GM21423 (cell line): ENCODE measurements around the gene ZNF620.
"Not testable (repeated sequence)": the region's sequence is repeated elsewhere in the genome, so short reads cannot be mapped to it uniquely, and the experiment has no call there.

Experiments
- ATAC-seq: cut with Tn5 transposase; IDR thresholded peaks from one replicate; pipeline ENCODE4 v1.9.1; 2021; ENCODE audit warnings: mild to moderate bottlenecking, moderate library complexity; ENCODE audit not compliant: unreplicated experiment

Gene ZNF620

DNA sequence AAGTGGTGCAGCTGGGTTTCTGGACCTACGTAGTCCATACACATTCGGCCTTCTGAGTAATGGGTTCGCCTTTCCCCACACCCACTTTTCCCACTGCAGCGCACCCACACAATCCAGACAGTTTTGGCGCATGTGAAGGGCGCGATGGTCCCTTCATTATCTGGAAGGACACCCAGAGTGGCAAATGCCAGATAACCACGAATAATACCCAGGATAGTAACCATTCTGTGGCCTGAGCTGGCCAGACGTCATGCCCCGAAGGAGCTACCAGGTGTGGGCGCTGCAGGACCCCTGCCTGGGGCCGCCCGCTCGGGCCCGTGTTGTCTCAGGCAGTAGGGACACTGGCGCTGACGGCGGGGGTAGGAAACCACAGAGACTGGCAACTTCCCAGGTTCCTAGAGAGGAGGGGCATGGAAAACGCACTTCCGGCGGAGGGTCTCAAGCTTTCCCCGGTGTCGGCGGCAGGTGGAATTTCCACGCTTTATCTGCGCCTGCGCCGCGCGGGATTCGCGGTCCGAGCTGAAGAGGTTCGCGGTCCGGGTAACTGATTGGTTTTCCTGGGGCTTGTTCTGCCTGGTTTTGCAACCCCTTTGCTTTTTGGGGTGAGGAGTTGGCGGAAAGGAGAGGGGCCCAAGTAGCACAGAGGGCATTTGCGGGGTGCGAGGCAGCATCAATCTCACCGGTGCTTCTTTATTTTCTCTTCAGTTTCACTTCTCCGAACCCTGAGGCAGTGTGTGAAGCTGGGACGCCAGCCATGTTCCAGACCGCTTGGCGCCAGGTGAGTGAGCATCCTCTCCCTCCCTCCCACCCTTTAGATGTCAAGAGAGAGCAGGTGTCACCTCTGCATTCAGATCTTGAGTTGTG lies at the start of gene ZNF620:
Gene ZNF620, plus strand, starts transcription at position 441 of the 864 bp plus-strand sequence. Its CDS starts 314 bp downstream, at position 755.
- ATAC-seq, result peak; percentile 81

DNA sequence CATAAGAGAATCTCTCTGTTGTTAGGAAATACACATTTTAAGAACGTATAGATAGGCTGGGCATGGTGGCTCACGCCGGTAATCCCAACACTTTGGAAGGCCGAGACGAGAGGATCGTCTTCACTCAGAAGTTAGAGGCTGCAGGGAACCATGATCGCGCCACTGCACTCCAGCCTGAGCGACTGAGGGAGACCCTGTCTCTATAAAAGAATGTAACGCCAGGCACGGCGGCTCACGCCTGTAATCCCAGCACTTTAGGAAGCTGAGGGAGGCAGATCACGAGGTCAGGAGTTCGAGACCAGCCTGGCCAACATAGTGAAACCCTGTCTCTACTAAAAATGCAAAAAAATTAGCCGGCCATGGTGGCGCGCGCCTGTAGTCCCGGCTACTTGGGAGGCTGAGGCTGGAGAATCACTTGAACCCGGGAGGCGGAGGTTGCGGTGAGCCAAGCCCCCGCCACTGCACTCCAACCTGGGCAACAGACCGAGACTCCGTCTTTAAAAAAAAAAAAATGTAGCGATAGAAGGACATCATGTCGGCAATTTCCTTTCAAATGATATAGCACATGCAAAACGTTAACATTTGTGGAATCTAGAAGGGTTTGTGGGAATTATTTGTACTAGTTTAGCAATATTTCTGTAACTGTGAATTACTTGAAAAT lies 49.4 kb upstream of the ZNF620 start:
- ATAC-seq, result no peak

- ATAC-seq, result peak; percentile 65
Observed at GRCh38 chr3:40456940-40457823, 48.7 kb upstream of the ZNF620 start, which contains the start of gene RPL14. RPL14 (plus strand) TSS chr3:40457339; CDS start chr3:40457472, 133 bp downstream.

GRCh38 chr3:40458473-40458872 lies 47.4 kb upstream of the ZNF620 start:
- ATAC-seq, result no peak

- not testable (repeated sequence) for ATAC-seq
Observed at GRCh38 chr3:40460481-40460880, 45.4 kb upstream of the ZNF620 start.

- no peak for ATAC-seq
Observed at GRCh38 chr3:40461161-40461560, 44.7 kb upstream of the ZNF620 start.

DNA sequence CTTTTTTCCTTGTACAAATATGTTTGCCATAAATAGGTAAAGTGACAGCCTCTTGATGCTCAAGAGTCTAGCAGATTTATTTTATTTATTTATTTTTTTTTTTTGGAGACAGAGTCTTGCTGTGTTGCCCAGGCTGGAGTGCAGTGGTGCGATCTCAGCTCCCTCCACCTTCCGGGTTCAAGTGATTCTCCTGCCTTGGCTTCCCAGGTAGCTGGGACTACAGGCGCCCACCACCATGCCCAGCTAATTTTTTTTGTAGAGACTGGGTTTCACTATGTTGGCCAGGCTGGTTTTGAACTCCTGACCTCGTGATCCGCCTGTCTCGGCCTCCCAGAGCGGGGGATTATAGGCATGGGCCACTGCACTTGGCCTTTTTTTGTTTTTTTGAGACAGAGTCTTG lies 43.0 kb upstream of the ZNF620 start:
- not testable (repeated sequence) for ATAC-seq

DNA sequence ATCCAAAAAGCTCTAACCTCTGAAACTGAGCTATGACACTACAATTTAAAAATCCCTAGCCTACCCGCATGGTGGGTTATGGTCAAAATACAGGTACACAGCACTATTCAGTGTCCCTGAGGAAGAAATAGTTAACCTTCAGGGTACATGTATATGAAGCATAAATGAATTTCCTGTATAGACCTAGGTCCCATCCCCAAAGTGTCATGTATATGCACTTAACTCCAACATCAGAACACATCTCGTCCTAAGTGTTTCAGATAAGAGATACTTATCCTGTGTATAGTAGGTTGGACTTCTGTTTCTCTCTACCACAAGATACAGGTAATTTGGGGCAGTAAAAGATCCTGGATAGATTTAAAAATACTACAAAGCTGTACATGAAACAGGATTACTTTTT lies 42.3 kb upstream of the ZNF620 start:
- no peak for ATAC-seq

DNA sequence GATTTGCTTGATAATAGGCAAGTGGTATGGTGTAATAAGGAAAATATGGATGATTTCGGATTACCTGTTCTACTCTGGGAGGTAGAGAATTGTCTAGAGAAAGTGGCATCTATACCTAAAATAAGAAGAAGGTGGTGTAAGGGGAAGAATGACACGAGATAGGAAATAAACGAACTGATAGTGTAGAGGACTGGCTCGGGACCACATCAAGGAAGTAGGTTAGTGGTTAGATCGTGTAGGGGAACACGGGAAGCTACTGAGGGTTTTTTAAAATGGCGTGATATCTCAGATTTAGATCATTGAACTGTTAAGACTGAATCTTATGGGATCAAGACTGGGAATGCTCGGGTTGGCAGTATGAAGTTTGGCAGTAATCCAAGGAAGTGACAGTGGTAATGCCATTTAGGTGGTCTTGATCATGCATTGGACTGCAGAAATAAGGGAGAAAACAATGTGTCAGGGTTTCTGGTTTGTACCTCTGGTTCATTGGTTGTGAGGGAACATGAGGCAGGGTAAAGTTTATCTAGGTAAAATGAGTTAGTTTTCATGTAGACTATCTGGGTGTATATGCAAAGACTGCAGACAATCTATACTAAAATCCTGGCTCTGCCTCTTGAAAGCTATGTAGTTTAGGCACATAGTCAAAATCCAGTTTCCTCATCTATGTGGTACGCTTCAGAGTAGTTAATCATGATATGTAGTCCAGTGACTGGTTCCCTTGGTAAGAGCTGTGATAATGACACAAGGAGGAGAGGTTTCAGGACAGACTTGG lies 41.3 kb upstream of the ZNF620 start:
- no peak for ATAC-seq

DNA sequence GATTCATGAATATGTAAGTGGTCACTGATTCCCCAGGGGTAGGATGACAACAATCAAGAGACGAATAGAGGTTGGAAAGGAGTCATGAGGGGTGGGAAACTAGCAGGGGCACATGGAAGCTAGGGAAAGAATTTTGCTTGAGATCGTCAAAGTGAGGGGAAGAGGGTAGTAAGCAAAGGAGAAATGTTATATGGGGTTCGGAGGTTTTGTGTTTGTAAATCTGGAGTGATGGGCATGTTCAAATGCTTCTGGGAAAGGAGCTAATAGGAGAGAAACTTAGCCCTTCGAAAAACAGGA lies 40.8 kb upstream of the ZNF620 start:
- no peak for ATAC-seq

- no peak for ATAC-seq
Observed at GRCh38 chr3:40465456-40465855, 40.4 kb upstream of the ZNF620 start.

DNA sequence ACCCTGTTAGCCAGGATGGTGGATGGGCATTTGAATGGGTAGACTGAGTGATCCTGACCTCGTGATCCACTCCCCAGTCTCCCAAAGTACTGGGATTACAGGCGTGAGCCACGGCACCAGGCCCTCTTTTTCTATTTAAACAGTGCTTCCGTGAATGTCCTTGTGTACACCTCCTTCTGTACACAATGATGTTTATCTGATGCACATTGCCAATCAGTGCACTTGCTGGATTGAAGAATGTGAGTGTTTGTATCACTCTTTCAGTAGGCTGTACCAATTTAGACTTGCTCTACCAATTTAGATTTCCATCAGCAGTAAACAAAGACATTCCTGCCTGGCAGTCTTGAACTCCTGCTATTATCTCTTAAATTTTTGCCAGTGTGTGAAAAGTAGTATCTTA lies 37.8 kb upstream of the ZNF620 start:
- no peak for ATAC-seq

GRCh38 chr3:40470701-40471100 lies 35.1 kb upstream of the ZNF620 start:
- ATAC-seq, result no peak

DNA sequence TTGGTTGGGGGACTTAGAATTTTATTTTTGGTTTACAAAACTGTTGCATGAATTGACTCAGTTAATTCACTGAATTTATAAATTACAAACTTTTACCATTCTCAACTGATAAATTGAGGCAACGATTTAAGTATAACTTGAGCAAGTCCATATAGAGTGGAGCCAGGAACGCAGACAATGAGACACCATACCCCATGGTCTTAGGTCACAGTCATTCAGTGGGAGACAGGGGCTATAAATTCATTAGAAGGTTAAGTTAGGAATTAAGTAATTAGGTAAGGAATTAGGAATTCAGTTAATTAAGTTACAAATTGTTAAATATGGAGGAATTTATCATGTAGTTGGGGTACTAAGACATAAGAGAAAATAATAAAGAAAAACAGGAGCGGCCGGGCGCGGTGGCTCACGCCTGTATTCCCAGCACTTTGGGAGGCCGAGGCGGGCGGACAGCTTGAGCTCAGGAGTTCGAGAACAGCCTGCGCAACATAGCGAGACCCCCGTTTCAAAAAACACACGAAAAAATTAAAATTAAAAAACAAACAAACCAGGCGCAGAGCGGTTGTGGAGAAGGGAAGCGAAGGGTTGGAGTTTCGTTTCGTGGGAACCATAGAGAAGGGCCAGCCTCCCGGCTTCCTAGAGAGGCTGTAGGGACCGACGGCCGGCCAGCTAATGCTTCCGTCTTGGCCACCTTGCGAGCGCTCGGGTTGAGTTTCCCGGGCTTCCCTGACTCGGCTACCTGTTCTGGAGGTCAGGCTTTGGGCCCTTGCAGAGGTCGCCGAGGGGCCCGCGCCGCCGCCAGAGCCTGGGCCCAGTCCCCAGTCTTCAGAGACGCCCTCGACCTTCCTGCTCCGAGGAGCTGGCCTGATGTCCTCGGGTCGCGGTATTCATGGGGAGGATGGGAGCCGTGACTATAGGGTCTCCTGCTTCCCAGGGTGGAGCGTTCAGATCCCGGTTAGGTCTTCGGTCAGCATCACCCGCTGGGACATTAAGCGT lies 29.1 kb upstream of the ZNF620 start, which contains the start of gene ZNF619:
Gene ZNF619, plus strand, starts transcription at position 645 of the 993 bp plus-strand sequence. CDS start 858 bp downstream, outside the sequence.
- peak; percentile 86 for ATAC-seq

- ATAC-seq, result no peak
Observed at GRCh38 chr3:40477666-40478065, 28.2 kb upstream of the ZNF620 start.

- no peak for ATAC-seq
Observed at GRCh38 chr3:40487172-40487571, 18.7 kb upstream of the ZNF620 start.

- no peak for ATAC-seq
Observed at GRCh38 chr3:40490916-40491315, 14.9 kb upstream of the ZNF620 start.

- no peak for ATAC-seq
Observed at GRCh38 chr3:40494698-40495097, 11.1 kb upstream of the ZNF620 start.

DNA sequence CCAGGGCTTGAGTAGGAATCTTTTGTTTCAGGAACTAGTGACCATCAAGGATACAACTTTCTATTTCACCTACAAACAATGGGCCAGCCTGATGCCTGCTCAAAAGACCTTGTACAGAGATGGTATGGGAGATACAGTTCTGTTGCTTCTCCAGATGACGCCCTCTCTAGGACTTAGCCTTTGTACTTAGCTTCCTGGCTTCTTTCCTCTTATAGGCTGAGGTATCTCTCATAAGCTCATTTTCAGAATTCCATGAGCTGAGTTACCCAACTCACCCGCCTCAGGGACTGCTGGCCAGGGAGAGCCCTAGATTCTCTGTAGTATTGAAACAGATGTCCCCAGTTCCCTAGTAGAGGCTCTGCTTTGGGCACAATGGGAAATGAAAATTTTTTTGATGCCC lies 8.6 kb upstream of the ZNF620 start:
- no peak for ATAC-seq
